ENCODE results near the gene PWWP2B.
A peak's percentile ranks its signal among the peaks of the same experiment; 100 is the strongest.

The PWWP2B gene

GRCh38 chr10:132382231-132382922, 14.6 kb upstream of the PWWP2B start:
- no peak for DNase-seq

- peak; percentile 12 for DNase-seq
Measured at GRCh38 chr10:132383101-132383500, 13.9 kb upstream of the PWWP2B start.

GRCh38 chr10:132383751-132384196, 13.2 kb upstream of the PWWP2B start:
- DNase-seq, result peak; percentile 10

DNA sequence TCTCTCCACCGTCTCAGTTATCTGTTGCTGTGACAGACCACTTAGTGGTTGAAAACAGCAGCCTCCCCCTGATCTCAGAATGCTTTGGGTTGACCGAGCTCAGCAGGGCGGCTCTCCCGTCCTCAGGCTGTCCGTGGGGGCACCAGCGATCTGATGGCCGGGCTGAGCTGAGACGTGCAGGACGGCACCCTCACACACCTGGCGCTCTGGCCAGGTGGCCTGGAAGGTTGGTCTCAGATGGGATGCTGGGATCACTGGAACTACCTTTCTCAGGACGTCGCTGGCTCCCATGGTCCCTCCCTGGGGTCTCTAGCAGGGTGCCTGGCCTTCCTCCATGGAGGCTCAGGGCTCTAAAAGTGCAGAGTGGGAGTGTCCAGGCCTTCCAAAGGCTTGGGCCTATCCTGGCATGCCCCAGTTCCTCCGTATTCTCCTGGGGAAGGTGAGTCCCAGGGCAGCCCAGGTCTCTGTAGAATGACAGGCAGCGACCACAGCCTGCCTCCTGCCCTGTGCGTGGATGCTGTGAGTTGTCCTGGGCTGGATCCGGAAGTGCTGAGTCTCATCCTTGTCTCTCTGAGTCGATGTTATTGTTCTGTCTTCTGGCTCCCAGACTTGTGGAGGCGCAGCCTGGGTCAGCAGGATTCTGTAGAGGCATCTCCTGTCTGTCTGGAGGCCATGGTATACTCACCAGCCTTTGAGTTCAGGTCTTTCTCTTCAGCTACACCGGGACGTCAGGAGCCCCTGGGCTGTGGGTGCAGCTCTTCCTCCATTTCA, 12.2 kb upstream of the PWWP2B start:
- DNase-seq, result peak; percentile 11

DNA sequence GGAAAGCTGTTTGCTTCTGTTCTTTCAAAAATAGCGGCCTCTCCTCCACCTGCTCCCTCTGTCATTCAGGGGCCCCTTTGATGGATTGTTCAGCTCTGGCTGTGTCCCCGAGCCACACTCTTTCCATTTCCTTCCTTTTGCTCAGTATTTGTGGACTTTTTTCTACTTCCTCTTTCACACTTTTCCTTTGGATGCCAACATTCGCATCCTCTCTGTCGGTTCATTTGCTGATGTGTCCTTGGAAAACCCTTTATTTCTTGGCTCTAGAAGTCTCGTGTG, 11.7 kb upstream of the PWWP2B start:
- DNase-seq, result no peak

GRCh38 chr10:132385721-132386418, 11.1 kb upstream of the PWWP2B start:
- DNase-seq, result peak; percentile 17

DNA sequence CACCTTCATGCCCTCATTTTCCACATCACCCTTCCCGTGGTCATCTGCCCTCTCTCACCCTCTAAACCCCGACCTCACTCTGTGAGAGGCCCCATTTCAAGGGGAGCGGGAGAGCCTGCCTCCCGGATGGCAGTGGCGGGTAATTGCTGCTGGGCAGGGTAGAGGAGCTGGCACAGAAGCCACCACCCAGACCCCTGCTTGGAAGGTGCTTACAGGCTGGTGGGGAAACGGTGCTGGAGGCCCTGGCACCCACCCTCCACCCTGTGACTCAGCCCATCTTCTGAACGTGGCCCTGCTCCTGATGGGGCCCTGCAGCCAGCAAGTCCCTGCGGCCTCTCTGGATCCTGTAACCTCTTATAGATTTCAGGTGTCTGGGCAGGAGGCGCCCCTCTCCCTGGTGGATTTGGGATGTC, 10.6 kb upstream of the PWWP2B start:
- peak; percentile 15 for DNase-seq

DNA sequence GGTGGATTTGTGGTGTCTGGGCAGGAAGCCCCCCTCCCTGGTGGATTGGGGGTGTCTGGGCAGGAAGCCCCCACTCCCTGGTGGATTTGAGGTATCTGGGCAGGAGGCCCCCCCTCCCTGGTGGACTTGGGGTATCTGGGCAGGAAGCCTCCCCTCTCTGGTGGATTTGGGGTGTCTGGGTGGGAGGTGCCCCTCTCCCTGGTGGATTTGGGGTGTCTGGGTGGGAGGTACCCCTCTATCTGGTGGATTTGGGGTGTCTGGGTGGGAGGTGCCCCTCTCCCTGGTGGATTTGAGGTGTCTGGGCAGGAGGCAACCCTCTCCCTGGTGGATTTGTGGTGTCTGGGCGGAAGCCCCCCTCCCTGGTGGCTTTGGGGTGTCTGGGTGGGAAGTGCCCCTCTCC, 10.1 kb upstream of the PWWP2B start:
- DNase-seq, result peak; percentile 16

GRCh38 chr10:132387764-132388210, 9.2 kb upstream of the PWWP2B start:
- peak; percentile 50 for DNase-seq

GRCh38 chr10:132388891-132389432, 8.0 kb upstream of the PWWP2B start:
- peak; percentile 23 for DNase-seq

GRCh38 chr10:132389433-132390169, 7.4 kb upstream of the PWWP2B start:
- DNase-seq, result peak; percentile 23

GRCh38 chr10:132390170-132390920, 6.7 kb upstream of the PWWP2B start:
- no peak for DNase-seq

DNA sequence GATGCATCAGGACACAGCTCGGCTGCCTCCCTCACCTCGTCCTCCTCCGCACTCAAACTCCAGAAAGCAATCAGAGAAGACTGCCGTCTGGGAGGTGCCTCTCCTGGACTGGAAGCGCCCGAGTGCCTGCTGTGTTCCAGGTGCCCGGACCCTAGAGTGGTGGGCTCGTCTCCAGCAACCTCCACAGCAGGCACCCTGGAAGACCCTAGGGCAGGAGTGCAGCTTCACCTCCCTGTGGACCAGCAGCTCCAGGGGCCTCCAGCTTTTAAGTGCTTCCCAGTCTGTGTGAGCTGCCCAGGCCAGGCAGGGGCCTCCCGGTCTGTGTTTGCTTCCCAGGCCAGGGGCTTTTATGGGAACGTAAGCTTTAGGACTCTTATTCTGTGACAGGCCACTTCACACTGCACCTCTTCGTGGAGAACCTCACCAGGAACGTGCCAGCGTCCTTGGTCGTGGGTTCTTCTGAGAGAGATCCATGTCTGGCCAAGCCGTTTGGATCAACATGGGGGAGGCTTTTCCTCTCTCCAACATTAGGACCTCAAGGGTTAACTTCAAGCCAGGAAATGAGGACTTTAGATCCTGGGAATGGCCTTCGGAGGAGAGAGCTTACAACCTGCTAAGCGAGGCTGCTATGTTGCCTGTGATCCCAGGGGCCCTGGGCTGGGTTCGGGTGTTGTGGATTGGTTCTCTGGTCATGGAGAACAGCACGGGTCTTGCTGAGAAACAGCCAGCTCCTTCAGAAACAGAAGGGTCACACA, 5.9 kb upstream of the PWWP2B start:
- DNase-seq, result peak; percentile 16

DNA sequence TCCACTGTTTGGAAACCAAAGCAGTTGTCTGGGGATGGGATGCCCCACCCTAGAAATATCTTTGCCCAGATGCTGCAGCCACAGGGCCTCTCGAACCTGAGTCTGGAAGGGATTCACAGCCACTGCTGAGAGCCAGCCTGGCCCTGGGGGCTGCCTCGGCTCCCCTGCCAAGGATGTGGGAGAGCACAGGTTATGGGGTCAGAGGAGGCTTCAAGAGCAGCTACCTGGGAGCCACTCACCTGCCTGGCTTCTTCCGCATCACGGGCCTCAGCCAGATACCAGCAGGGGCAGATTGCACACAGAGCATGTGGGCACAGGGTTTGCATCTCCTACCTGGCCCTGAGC, 5.4 kb upstream of the PWWP2B start:
- DNase-seq, result no peak

- DNase-seq, result peak; percentile 10
Measured at GRCh38 chr10:132392184-132392800, 4.7 kb upstream of the PWWP2B start.

GRCh38 chr10:132392811-132393694, 3.9 kb upstream of the PWWP2B start:
- peak; percentile 7 for DNase-seq

GRCh38 chr10:132393695-132394181, 3.3 kb upstream of the PWWP2B start:
- peak; percentile 16 for DNase-seq

DNA sequence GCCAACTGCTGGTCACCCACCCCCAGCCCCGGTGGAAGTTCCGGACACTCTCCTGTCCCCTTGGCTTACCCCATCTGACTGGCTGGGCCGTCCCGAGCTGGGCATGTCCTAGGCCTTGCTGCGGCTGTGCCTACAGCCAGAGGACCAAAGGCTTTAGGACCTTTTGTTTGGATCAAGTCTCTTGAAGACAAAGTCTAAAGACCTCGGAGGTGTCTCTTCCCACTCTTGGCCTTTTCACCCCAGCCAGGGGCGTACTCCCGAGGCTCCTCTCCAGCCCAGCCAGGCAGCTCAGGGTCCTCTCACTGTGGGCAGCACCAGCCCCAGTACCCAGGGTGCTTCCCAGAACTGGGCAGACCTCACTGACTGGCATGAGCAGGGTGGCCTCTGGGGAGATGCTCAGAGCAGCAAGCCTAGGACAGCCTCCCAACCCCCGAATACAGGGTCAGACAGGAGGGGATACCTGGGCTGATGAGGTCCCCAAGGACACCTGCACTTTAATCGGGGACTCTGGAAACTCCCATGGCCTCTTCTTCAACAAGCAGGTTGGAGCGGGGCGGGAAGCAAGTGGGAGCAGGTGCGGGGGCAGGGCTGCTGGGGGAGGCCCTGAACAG, 2.7 kb upstream of the PWWP2B start:
- DNase-seq, result no peak

All from right hindlimb (tissue), 1 donor.